SK-N-SH (cell line): ENCODE data around the gene VPS33B. TPM values are rescaled to one million over a fixed set of nuclear protein-coding genes. Genes with fewer than 3 reads are reported as not detected.

ENCODE experiments used
- CTCF ChIA-PET: fragments of 300-600, 350-600 bp; formaldehyde crosslinking; extraction: SDS; loops from one replicate; lab custom pipeline; 2021; lab: Yijun Ruan, JAX
- POLR2A ChIA-PET: fragments of 350-600 bp; sonication (Branson Sonifier 250); formaldehyde crosslinking; extraction: SDS; loops from one replicate; lab custom pipeline; 2020; ENCODE audit warnings: antibody characterized with exemption, inconsistent platforms; lab: Yijun Ruan, JAX
- DNase-seq: peaks from one replicate; pipeline ENCODE4 v3.0.0; 2012
- H2AFZ ChIP-seq: fragments of 200-600 bp; sonication (generic); 2 replicates; pipeline ENCODE4 v1.8.1; 2016; ENCODE audit warnings: antibody characterized with exemption, mild to moderate bottlenecking, low read depth
- H3F3A ChIP-seq: fragments of 200-600 bp; sonication (generic); replicated peaks from 2 replicates; pipeline ENCODE3; 2016; ENCODE audit warnings: antibody characterized with exemption, mild to moderate bottlenecking; ENCODE audit not compliant: insufficient read depth
- H3K27ac ChIP-seq, 2 experiments: fragments of 200-500 bp in 1 of 2; fragments of 200-600 bp in 1 of 2; sonication (Bioruptor generic) in 1 of 2; sonication (generic), shearing (Covaris generic) in 1 of 2; 2 replicates each; pipeline versions ENCODE4 v1.5.1 to v1.6.1; 2014 to 2016; ENCODE audit warnings: low read depth in 2 of 2, inconsistent platforms in 1 of 2, low read length in 1 of 2, mild to moderate bottlenecking in 1 of 2, mixed read lengths in 1 of 2
- H3K27me3 ChIP-seq: fragments of 200-600 bp; sonication (generic), shearing (Covaris generic); 2 replicates; pipeline ENCODE4 v1.6.1; 2016; ENCODE audit warnings: mixed run types; ENCODE audit not compliant: insufficient read depth
- H3K36me3 ChIP-seq, 2 experiments: fragments of 200-500 bp in 1 of 2; fragments of 200-600 bp in 1 of 2; sonication (Bioruptor generic) in 1 of 2; sonication (generic) in 1 of 2; replicated peaks in 1 of 2; 2 replicates each; pipeline versions ENCODE3 to v1.5.1; 2014 to 2016; ENCODE audit warnings: low read length in 1 of 2, mild to moderate bottlenecking in 1 of 2; ENCODE audit not compliant: insufficient read depth in 2 of 2, control insufficient read depth in 1 of 2
- H3K4me1 ChIP-seq, 2 experiments: fragments of 200-500 bp in 1 of 2; fragments of 200-600 bp in 1 of 2; sonication (Bioruptor generic) in 1 of 2; sonication (generic), shearing (Covaris generic) in 1 of 2; 2 replicates each; pipeline versions ENCODE4 v1.5.1 to v1.6.1; 2014 to 2016; ENCODE audit warnings: low read depth in 1 of 2, low read length in 1 of 2, mixed run types in 1 of 2; ENCODE audit not compliant: insufficient read depth in 2 of 2, control insufficient read depth in 1 of 2
- H3K4me2 ChIP-seq: fragments of 200-600 bp; sonication (generic), shearing (Covaris generic); 2 replicates; pipeline ENCODE4 v1.6.1; 2017; ENCODE audit warnings: mixed run types
- H3K4me3 ChIP-seq, 2 experiments: fragments of 200-500 bp in 1 of 2; fragments of 200-600 bp in 1 of 2; sonication (Bioruptor generic) in 1 of 2; sonication (generic), shearing (Covaris generic) in 1 of 2; 2 replicates each; pipeline versions ENCODE4 v1.5.1 to v1.8.1; 2014 to 2016; ENCODE audit warnings: low read depth in 2 of 2, inconsistent platforms in 1 of 2, low read length in 1 of 2, mild to moderate bottlenecking in 1 of 2, mixed read lengths in 1 of 2, moderate library complexity in 1 of 2
- H3K79me2 ChIP-seq: fragments of 200-600 bp; sonication (generic); 2 replicates; pipeline ENCODE4 v1.8.1; 2017; ENCODE audit warnings: mild to moderate bottlenecking; ENCODE audit not compliant: insufficient read depth
- H3K9ac ChIP-seq: fragments of 200-600 bp; sonication (generic); 2 replicates; pipeline ENCODE4 v1.6.1; 2017; ENCODE audit warnings: mixed run types
- H3K9me2 ChIP-seq: fragments of 200-600 bp; sonication (generic); 2 replicates; pipeline ENCODE4 v1.6.1; 2017; ENCODE audit warnings: mixed run types
- H3K9me3 ChIP-seq: fragments of 200-600 bp; sonication (generic); 2 replicates; pipeline ENCODE4 v1.6.1; 2017; ENCODE audit warnings: mixed run types, mild to moderate bottlenecking, moderate library complexity
- H4K20me1 ChIP-seq: fragments of 200-600 bp; sonication (generic); 2 replicates; pipeline ENCODE4 v1.6.1; 2017; ENCODE audit warnings: mild to moderate bottlenecking, mixed run types; ENCODE audit not compliant: insufficient read depth
- CHD2 ChIP-seq: fragments of 150-350 bp; IDR thresholded peaks from 2 replicates; pipeline ENCODE4 v1.6.1; 2018; ENCODE audit warnings: low read length; ENCODE audit not compliant: partially characterized antibody
- CTCF ChIP-seq: fragments of 200-600 bp; sonication (generic); IDR thresholded peaks from 2 replicates; pipeline ENCODE4 v1.6.1; 2017; ENCODE audit warnings: antibody characterized with exemption, mild to moderate bottlenecking, moderate library complexity
- ELF1 ChIP-seq: IDR thresholded peaks from 2 replicates; pipeline ENCODE4 v1.4.0; 2012
- EP300 ChIP-seq, 2 experiments: IDR thresholded peaks; 2 replicates each; pipeline versions ENCODE4 v1.4.0 to v1.6.1; 2012; ENCODE audit warnings: borderline replicate concordance in 1 of 2, low read depth in 1 of 2, low read length in 1 of 2
- EZH2phosphoT487 ChIP-seq: fragments of 200-600 bp; sonication (generic); IDR thresholded peaks from 2 replicates; pipeline ENCODE4 v1.6.1; 2017; ENCODE audit warnings: low read depth, mixed run types, mild to moderate bottlenecking, antibody characterized with exemption, moderate library complexity, borderline replicate concordance
- FOSL2 ChIP-seq: IDR thresholded peaks from 2 replicates; pipeline ENCODE4 v1.4.0; 2012; ENCODE audit warnings: low read depth, mild to moderate bottlenecking, moderate library complexity, borderline replicate concordance
- MXI1 ChIP-seq: IDR thresholded peaks from 2 replicates; pipeline ENCODE4 v1.6.1; 2012; ENCODE audit warnings: mild to moderate bottlenecking, low read depth, low read length, improper control_type of control experiment
- RCOR1 ChIP-seq: fragments of 150-350 bp; IDR thresholded peaks from 2 replicates; pipeline ENCODE4 v1.6.1; 2017; ENCODE audit warnings: antibody characterized with exemption, low read length
- SMC3 ChIP-seq: IDR thresholded peaks from 2 replicates; pipeline ENCODE4 v1.6.1; 2012; ENCODE audit warnings: low read depth, low read length, improper control_type of control experiment
- TAF1 ChIP-seq: IDR thresholded peaks from 2 replicates; pipeline ENCODE4 v1.6.1; 2012; ENCODE audit warnings: low read depth, mild to moderate bottlenecking, low read length, moderate library complexity, borderline replicate concordance
- TCF12 ChIP-seq: IDR thresholded peaks from 2 replicates; pipeline ENCODE4 v1.4.0; 2012
- TEAD4 ChIP-seq: IDR thresholded peaks from 2 replicates; pipeline ENCODE4 v1.4.0; 2012; ENCODE audit warnings: mild to moderate bottlenecking, borderline replicate concordance; ENCODE audit not compliant: insufficient read depth
- YY1 ChIP-seq: IDR thresholded peaks from 2 replicates; pipeline ENCODE4 v1.4.0; 2012; ENCODE audit warnings: low read depth, mild to moderate bottlenecking
- WGBS: methylation state at CpG from one replicate; pipeline ENCODE4 v1.1.6; 2017; ENCODE audit warnings: low lambda C conversion rate; 5-methylcytosine and 5-hydroxymethylcytosine counted together
- polyA plus RNA-seq, 3 experiments: library from polyadenylated mRNA; depleted of rRNA; stranded (reverse); fragments of >200 nt; gene quantifications; 2 replicates each; pipeline ENCODE4 v1.2.3, GENCODE V29; 2012
- TF ChIP-seq, protein P1 (sequence below): IDR thresholded peaks from 2 replicates; pipeline ENCODE4; 2012
- TF ChIP-seq, protein P2 (sequence below): IDR thresholded peaks from 2 replicates; pipeline ENCODE4 v1.4.0; 2012; ENCODE audit warnings: low read depth, borderline replicate concordance

VPS33B gene
- polyA plus RNA-seq, 1 of the 3 experiments (the other 2 are of a cell fraction) = 16.6 TPM

DNA sequence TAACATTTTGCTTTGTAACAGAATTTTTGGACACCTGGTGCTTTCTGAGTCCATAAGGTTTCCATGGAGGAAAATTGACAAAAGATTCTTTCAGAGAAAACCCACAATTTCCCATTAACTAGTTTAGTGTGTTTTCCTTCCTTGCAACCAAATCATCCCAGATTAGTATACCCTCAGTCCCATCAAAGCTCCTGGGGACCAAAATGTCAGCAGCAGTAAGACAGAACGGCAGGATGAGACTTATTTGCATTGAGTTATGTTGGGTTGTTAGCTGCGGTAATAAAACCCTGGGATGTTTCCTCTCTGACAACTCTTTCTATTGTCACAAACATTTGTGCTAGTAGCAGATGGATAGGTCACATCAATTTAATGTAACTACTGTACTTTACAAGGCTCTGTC lies 32.4 kb upstream of the VPS33B start:
- no peak for DNase-seq
- Histone ChIP-seq H3K9ac (no peak overlapping the region), H3K27ac (no peak overlapping the region), H4K20me1 (no peaks in the 10 kb centered on the region), H3K9me3 (no peaks in the 10 kb centered on the region), H2AFZ (no peak overlapping the region), H3K27me3 (peaks cover 36% of the 10 kb centered on the region; the same call in 1 of the 2 replicates), H3K4me2 (no peak overlapping the region), H3K36me3 (no peaks in the 10 kb centered on the region), H3K9me2 (no peaks in the 10 kb centered on the region), H3F3A (no peaks in the 10 kb centered on the region), H3K4me3 (no peak overlapping the region), H3K4me1 (peaks cover 0 to 3% of the 10 kb centered on the region in 2 experiments; a peak in 1 of 4 replicates), H3K79me2 (no peaks in the 10 kb centered on the region)
- 26% methylated on average over 2 of the region's 2 CpGs for WGBS
- no peak for TF ChIP-seq ELF1
- no peak for TF ChIP-seq MXI1
- TF ChIP-seq, protein P1, sequence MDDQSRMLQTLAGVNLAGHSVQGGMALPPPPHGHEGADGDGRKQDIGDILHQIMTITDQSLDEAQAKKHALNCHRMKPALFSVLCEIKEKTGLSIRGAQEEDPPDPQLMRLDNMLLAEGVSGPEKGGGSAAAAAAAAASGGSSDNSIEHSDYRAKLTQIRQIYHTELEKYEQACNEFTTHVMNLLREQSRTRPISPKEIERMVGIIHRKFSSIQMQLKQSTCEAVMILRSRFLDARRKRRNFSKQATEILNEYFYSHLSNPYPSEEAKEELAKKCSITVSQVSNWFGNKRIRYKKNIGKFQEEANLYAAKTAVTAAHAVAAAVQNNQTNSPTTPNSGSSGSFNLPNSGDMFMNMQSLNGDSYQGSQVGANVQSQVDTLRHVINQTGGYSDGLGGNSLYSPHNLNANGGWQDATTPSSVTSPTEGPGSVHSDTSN = no peak
- TF ChIP-seq YY1 = no peak
- no peak for TF ChIP-seq EP300 (IDR thresholded peaks at IDR 0.05; ENCODE audit: borderline replicate concordance in 1 of 2, low read depth in 1 of 2, low read length in 1 of 2)
- no peak for TF ChIP-seq CTCF
- TF ChIP-seq SMC3 = no peak
- no peak for TF ChIP-seq TAF1
- no peak for TF ChIP-seq EZH2phosphoT487
- no peak for TF ChIP-seq TEAD4
- no peak for TF ChIP-seq FOSL2
- no peak for TF ChIP-seq RCOR1
- TF ChIP-seq TCF12 = no peak
- TF ChIP-seq, protein P2, sequence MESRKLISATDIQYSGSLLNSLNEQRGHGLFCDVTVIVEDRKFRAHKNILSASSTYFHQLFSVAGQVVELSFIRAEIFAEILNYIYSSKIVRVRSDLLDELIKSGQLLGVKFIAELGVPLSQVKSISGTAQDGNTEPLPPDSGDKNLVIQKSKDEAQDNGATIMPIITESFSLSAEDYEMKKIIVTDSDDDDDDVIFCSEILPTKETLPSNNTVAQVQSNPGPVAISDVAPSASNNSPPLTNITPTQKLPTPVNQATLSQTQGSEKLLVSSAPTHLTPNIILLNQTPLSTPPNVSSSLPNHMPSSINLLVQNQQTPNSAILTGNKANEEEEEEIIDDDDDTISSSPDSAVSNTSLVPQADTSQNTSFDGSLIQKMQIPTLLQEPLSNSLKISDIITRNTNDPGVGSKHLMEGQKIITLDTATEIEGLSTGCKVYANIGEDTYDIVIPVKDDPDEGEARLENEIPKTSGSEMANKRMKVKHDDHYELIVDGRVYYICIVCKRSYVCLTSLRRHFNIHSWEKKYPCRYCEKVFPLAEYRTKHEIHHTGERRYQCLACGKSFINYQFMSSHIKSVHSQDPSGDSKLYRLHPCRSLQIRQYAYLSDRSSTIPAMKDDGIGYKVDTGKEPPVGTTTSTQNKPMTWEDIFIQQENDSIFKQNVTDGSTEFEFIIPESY = no peak
- TF ChIP-seq CHD2 = no peak
- POLR2A ChIA-PET = no interaction called here
- CTCF ChIA-PET = interaction anchor here (1.0 to 10.6 kb wide), 14 partner anchors 13 to 228 kb away, joined by 3 to 186 read pairs (median 9); partner anchors contain the start of gene RCCD1
